K562 (cell line): ENCODE results near the gene HPS5. TPM values are rescaled to one million over a fixed set of nuclear protein-coding genes. Genes with fewer than 3 reads are reported as not detected.

Source experiments
- ATAC-seq: fragments of 200-7000 bp; cut with Tn5 transposase; 3 replicates; pipeline ENCODE4 v1.9.1; 2020; ENCODE audit warnings: moderate library complexity
- BruUV-seq: library from RNA; stranded (reverse); fragments of 400-500 nt; replicated peaks from 2 replicates; lab custom pipeline; 2021; lab: Mats Ljungman, UMichigan
- CTCF ChIA-PET: fragments of 300-600 bp; formaldehyde crosslinking; extraction: SDS; loops from one replicate; lab custom pipeline; 2021; ENCODE audit warnings: low intra/inter-chr PET ratio; lab: Yijun Ruan, JAX
- POLR2A ChIA-PET: fragments of 300-600, 350-650 bp; sonication (Branson Sonifier 250); formaldehyde crosslinking; extraction: SDS; loops from one replicate; lab custom pipeline; 2021; ENCODE audit warnings: antibody characterized with exemption, inconsistent platforms; lab: Yijun Ruan, JAX
- DNase-seq, 4 experiments: peaks; one replicate each; pipeline versions ENCODE4 v3.0.0 to v3.0.0-alpha.2; 2011 to 2018; ENCODE audit warnings: low spot score in 3 of 4, mixed read lengths in 3 of 4; ENCODE audit errors: extremely low read depth in 1 of 4
- FAIRE-seq: peaks from 2 replicates; lab custom pipeline; 2011; peaks lifted over from hg19 to GRCh38; lab: Jason Lieb, UNC
- H2AFZ ChIP-seq: 2 replicates; pipeline ENCODE4 v1.6.0; 2011; ENCODE audit warnings: low read depth, low read length, control low read depth, inconsistent platforms
- H3K27ac ChIP-seq: fragments of 200-600 bp; 3 replicates; pipeline ENCODE4 v1.8.0; 2011; ENCODE audit warnings: low read depth, mild to moderate bottlenecking, control low read depth, inconsistent platforms, low read length, moderate library complexity, mixed read lengths; ENCODE audit errors: extremely low read depth
- H3K27me3 ChIP-seq, 2 experiments: fragments of 300-600 bp in 1 of 2; 2 replicates in 1 of 2; 3 replicates in 1 of 2; pipeline versions ENCODE4 v1.6.0 to v1.8.0; 2011; ENCODE audit warnings: inconsistent platforms in 2 of 2, low read length in 2 of 2, mild to moderate bottlenecking in 1 of 2, mixed read lengths in 1 of 2, moderate library complexity in 1 of 2; ENCODE audit not compliant: control insufficient read depth in 2 of 2, insufficient read depth in 2 of 2
- H3K36me3 ChIP-seq: fragments of 300-600 bp; 3 replicates; pipeline ENCODE4 v1.8.0; 2011; ENCODE audit warnings: mild to moderate bottlenecking, low read length, inconsistent platforms; ENCODE audit not compliant: control insufficient read depth, insufficient read depth
- H3K4me1 ChIP-seq, 2 experiments: fragments of 200-600 bp in 1 of 2; replicated peaks in 1 of 2; 2 replicates in 1 of 2; 3 replicates in 1 of 2; pipeline versions ENCODE4 v1.5.1 to v1.8.0; 2011; ENCODE audit warnings: inconsistent platforms in 2 of 2, low read length in 2 of 2, mild to moderate bottlenecking in 1 of 2, mixed read lengths in 1 of 2, moderate library complexity in 1 of 2; ENCODE audit not compliant: control insufficient read depth in 2 of 2, insufficient read depth in 2 of 2
- H3K4me2 ChIP-seq: 2 replicates; pipeline ENCODE4 v1.6.1; 2011; ENCODE audit warnings: low read length, control low read depth, inconsistent platforms, mixed read lengths; ENCODE audit not compliant: insufficient read depth
- H3K4me3 ChIP-seq: fragments of 200-600 bp; sonication (generic), shearing (Covaris generic); 2 replicates; pipeline ENCODE4 v1.5.1; 2016; ENCODE audit warnings: control low read depth, inconsistent platforms
- H3K79me2 ChIP-seq: fragments of 200-600 bp; 3 replicates; pipeline ENCODE4 v1.8.0; 2011; ENCODE audit warnings: low read length, inconsistent platforms; ENCODE audit not compliant: control insufficient read depth, insufficient read depth
- H3K9ac ChIP-seq, 2 experiments: 2 replicates each; pipeline versions ENCODE4 v1.6.0 to v1.6.1; 2011; ENCODE audit warnings: low read depth in 2 of 2, low read length in 2 of 2, control low read depth in 1 of 2, inconsistent platforms in 1 of 2, mild to moderate bottlenecking in 1 of 2, mixed read lengths in 1 of 2; ENCODE audit not compliant: insufficient read depth in 1 of 2
- H3K9me1 ChIP-seq: one replicate; pipeline ENCODE4 v1.6.0; 2011; ENCODE audit warnings: inconsistent platforms, mild to moderate bottlenecking, low read length, moderate library complexity; ENCODE audit not compliant: control insufficient read depth, insufficient read depth
- H3K9me3 ChIP-seq: replicated peaks from 2 replicates; pipeline ENCODE4 v1.5.1; 2011; ENCODE audit warnings: low read depth, low read length, inconsistent platforms; ENCODE audit not compliant: control insufficient read depth, insufficient read depth
- H4K20me1 ChIP-seq: replicated peaks from 2 replicates; pipeline ENCODE4 v1.6.1; 2011; ENCODE audit warnings: low read length, inconsistent platforms, mixed read lengths; ENCODE audit not compliant: control insufficient read depth, insufficient read depth
- CBX5 ChIP-seq: IDR thresholded peaks from 2 replicates; pipeline ENCODE4 v1.6.1; 2014; ENCODE audit warnings: low read depth, borderline replicate concordance
- HMBOX1 ChIP-seq: sonication (generic); IDR thresholded peaks from 2 replicates; pipeline ENCODE4 v1.6.1; 2016
- IRF9 ChIP-seq: fragments of 450-650 bp; IDR thresholded peaks from 2 replicates; pipeline ENCODE4 v1.6.1; 2016; ENCODE audit warnings: missing biosample characterization, missing genetic modification characterization
- SETDB1 ChIP-seq: IDR thresholded peaks from one replicate; pipeline ENCODE4 v1.6.1; 2012; ENCODE audit warnings: low read length, control low read depth, inconsistent platforms
- SNRNP70 ChIP-seq: fragments of 200-400 bp; formaldehyde crosslinking; optimal IDR thresholded peaks from 2 replicates; pipeline ENCODE3; 2017; ENCODE audit warnings: low read depth, low read length
- ZBTB40 ChIP-seq, 2 experiments: fragments of 450-650 bp in 1 of 2; sonication (generic) in 1 of 2; formaldehyde crosslinking in 1 of 2; IDR thresholded peaks; 2 replicates each; pipeline versions ENCODE4 v1.7.1 to v1.9.0; 2016 to 2022; ENCODE audit warnings: inconsistent platforms in 1 of 2, mild to moderate bottlenecking in 1 of 2, missing genetic modification reagents in 1 of 2
- ZNF224 ChIP-seq: sonication (generic); formaldehyde crosslinking; IDR thresholded peaks from 2 replicates; pipeline ENCODE4 v1.8.0; 2022; ENCODE audit warnings: mild to moderate bottlenecking, missing genetic modification reagents
- ZNF695 ChIP-seq: fragments of 450-650 bp; formaldehyde crosslinking; IDR thresholded peaks from 2 replicates; pipeline ENCODE4 v1.4.0; 2020; ENCODE audit warnings: mild to moderate bottlenecking, moderate library complexity
- ZNF717 ChIP-seq: fragments of 250-450 bp; sonication (Bioruptor Pico); IDR thresholded peaks from 2 replicates; pipeline ENCODE4 v1.5.0; 2021
- WGBS: fragments of 100-300 bp; shearing (Covaris generic); methylation state at CpG from one replicate; pipeline ENCODE4 v1.1.6; 2016; ENCODE audit warnings: low coverage, mixed read lengths; ENCODE audit not compliant: insufficient coverage; ENCODE audit errors: missing lambda C conversion rate; 5-methylcytosine and 5-hydroxymethylcytosine counted together
- in situ Hi-C: fragments of 300-500 bp; cut with MboI; formaldehyde crosslinking; loops from 4 replicates; pipeline ENCODE4 v1.15.0; 2018; ENCODE audit warnings: inconsistent platforms, mixed read lengths
- intact Hi-C: fragments of 100-400 bp; cut with micrococcal nuclease; formaldehyde crosslinking; loops from 2 replicates; pipeline ENCODE4 v1.14.2; 2022
- polyA plus RNA-seq, 8 experiments: library from polyadenylated mRNA; depleted of rRNA in 4 of 8; stranded (reverse) in 5 of 8; unstranded in 3 of 8; fragments of >200 nt; fragmentation: Nextera tagmentation in 2 of 8; fragmentation: Illumina TruSeq in 1 of 8; extraction: Ambion mirVana in 2 of 8; extraction: Trizol in 1 of 8; gene quantifications; 2 replicates each; pipeline versions ENCODE4 v1.2.1 to v1.2.3, GENCODE V29; 2011 to 2014; ENCODE audit warnings: inconsistent platforms in 1 of 8, missing spikeins in 1 of 8
- total RNA-seq, 7 experiments: library from RNA; depleted of rRNA in 6 of 7; stranded (reverse); fragments of >200 nt in 6 of 7; fragmentation: Illumina TruSeq in 2 of 7; extraction: Trizol in 2 of 7; gene quantifications; 2 replicates each; pipeline versions ENCODE4 v1.2.1 to v1.2.3, GENCODE V29; 2011 to 2021; ENCODE audit warnings: low replicate concordance in 1 of 7

Gene HPS5
- total and polyA plus RNA-seq, 9 of the 15 experiments (the other 6 are each of a cell fraction or from before 2014, with no cell fraction given), result 12.2 to 28.1 (median 16.8) TPM

DNA sequence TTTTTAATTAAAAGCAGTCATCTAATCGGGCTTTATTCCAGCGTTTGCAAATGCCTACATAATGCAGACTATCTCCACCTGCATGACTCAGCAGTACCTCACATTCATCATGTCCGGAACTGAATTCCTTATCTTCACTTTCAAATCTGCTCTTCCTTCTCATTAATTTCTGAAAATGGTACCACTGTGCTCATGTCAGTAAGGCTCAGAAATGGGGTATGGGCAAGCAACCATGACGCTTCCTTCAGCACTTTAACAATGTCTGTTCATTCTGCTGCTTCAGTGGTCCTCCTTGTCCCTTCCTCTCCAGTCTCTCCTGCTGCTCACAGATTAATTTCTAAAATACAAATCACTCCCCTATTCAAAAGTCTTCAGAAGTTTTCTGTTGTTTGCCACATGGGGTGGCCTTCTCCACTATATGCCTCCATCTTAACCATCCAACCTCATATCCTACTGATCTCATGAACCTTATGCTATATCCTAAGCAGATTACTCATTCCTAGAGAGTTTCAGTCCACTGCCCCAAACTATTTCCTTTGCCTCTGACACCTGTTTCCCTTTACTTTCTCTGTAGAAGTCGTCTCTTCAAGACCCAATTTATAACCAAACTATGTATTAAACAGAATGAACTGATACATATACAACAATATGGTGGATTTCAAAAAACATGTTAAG, 7.4 kb upstream of the HPS5 start (continued):
- no peak for TF ChIP-seq IRF9 (tag)

DNA sequence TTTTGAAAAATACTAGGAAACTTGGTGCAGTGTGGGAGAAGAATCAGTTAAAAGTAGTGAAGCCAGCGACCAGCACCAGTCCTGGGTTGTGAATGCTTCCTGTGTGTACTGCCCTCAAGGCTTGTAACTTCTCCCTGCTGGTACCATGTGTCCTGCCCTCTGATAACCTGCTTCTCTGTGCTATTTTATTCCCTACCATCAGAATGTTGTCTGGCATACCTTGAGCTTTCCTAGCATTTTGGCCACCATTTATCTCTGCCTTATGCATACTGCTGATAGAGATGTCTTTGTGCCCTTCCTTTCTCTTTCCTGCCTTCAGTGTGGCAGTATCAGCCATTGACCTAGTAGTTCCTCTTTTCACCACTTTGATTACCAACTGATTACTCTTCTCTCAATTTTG, 2.4 kb upstream of the HPS5 start:
- H3K4me3 ChIP-seq, result peak overlapping the region; percentile 59
- DNase-seq (peak in 1 of 4 experiments; percentile 24), FAIRE-seq (peak; percentile 19), ATAC-seq (peak; percentile 15; the same call in 2 of the 3 replicates)
- no peaks in the 10 kb centered on the region for H3K9me3 ChIP-seq
- no peaks in the 10 kb centered on the region; a peak in 1 of 5 replicates for H3K27me3 ChIP-seq
- no TSS peak for BruUV-seq
- H3K9ac ChIP-seq, result peak overlapping the region; percentile 75 to 91; a peak in 3 of 4 replicates
- peak overlapping the region; percentile 96 for H3K4me2 ChIP-seq
- H4K20me1 ChIP-seq, result no peaks in the 10 kb centered on the region
- H3K27ac ChIP-seq, result peak overlapping the region; percentile 96
- no peaks in the 10 kb centered on the region for H3K9me1 ChIP-seq
- H3K36me3 ChIP-seq, result peaks cover 43% of the 10 kb centered on the region
- H2AFZ ChIP-seq, result no peak overlapping the region
- intact Hi-C loops (loop anchor here (5.0 kb wide), 1 partner anchor 203 kb away; the partner anchor contains the start of gene TSG101), in situ Hi-C loops (no loop called here)
- H3K4me1 ChIP-seq, result peaks cover 12 to 26% of the 10 kb centered on the region in 2 experiments
- peaks cover 93% of the 10 kb centered on the region for H3K79me2 ChIP-seq
- 0% methylated on average over 1 of the region's 1 CpG for WGBS
- CTCF ChIA-PET, result no interaction called here
- POLR2A ChIA-PET, result no interaction called here
- TF ChIP-seq CBX5 (no peak), HMBOX1 (0 out of 2 replicates have a peak, but pooled peaks have one; percentile 10), SNRNP70 (no peak), ZNF695 (CRISPR knock-in tag) (no peak), ZBTB40 (IDR thresholded peaks at IDR 0.05) (peak; percentile 31), ZBTB40 (CRISPR knock-in tag; IDR thresholded peaks at IDR 0.05) (no peak), ZNF717 (CRISPR knock-in tag) (no peak), SETDB1 (no peak), ZNF224 (CRISPR knock-in tag) (no peak)
